NK-92 (cell line): ENCODE data around the gene PTGFRN.

Source experiments
- DNase-seq: peaks from one replicate; lab custom pipeline; 2025; ENCODE audit not compliant: unreplicated experiment; lab: John Stamatoyannopoulos, UW

Gene PTGFRN

DNA sequence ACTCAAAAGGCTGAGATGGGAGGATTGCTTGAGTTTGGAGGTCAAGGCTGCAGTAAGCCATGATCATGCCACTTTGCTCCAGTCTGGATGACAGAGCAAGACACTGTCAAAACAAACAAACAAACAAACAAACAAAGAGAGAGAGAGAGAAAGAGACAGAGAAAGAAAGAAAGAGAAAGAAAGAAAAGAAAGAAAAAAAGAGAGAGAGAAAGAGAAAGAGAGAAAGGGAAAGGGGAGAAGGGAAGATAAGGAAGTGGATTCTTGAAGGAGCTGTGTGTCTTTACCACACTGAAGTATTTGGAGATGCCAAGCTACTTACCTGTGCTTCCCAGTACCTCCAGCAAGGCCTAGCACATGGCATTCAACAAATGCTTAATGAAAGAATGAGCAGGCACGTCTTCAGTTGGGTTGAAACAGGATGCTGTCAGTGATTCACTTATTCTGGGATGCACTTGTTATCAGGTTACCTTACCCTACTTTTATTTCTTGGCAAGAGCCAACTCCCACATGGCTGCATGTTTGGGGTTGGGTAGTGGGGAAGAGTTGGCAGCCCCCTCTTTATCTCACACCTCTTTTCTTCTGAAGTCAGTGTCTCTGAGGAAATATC is 120.7 kb downstream of the PTGFRN start:
- no peak for DNase-seq

DNA sequence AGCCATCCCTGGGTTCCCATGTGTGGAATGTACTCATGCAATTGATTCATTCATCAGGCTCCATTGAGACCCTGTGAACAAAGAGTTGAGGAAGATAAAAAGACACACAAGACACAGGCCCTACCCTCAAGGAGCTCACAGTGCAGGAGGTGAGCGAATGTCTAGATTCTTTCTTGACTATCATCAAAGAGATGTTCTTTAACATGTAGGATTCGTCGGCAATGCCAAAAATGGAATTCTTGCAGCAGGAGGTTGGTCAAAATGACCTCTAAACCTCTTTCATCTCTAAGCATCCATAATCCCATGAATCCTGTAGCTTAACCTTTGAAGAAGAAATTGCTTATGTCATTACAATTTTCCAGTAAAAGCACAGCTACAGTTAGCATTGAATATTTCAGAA is 122.5 kb downstream of the PTGFRN start:
- DNase-seq = no peak

DNA sequence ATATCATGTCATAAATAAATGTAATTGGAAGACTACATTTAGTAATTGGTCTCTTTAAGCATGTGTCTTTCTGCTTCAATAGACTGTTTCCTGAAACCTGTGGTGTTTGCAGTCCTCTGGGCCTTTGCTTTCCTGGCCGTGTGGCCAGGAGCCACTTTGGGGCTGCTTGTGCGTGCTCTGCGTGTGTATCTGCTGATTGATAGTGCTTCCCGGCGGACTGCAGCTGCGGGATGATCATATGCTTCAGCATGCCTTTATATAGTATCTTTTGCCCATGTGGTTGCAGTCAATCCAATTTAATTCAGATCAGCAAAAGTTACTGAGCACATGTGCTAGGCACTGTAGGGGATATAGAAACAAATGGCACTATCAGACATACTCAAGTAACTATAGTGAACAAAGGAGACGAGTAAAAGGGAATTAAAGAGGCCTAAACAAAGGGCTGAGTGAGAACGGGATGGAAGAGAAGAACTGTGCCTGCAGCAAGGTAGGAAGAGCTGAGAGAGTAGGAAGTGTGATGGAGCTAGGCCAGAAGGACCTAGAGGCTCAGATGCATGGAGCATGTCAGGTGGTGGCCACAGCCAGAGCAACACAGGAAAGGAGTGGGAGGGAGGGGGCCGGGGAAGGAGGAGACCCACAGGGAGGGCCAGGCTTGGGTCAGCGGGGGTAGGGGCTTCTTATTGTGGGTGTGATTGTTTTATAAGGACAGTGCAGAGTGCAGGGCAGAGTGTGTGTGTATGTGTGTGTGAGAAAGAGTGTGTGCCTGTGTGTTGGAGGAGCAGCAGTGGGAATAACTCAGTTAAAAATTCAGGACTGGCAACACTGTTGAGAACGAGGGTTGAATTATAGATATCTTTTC is 123.2 kb downstream of the PTGFRN start:
- DNase-seq = no peak

DNA sequence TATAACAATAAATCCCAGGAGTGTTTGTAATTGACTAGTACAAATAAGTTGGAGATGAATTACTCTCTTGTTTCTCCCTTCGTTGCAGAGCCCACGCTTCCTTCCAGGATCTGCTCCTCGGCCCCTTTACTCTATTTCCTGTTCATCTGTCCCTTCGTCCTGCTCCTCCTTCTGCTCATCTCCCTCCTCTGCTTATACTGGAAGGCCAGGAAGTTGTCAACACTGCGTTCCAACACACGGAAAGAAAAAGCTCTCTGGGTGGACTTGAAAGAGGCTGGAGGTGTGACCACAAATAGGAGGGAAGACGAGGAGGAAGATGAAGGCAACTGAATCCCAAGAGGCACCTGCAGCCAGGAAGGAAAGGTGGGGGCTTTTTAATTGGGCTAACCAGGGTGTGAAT is 124.1 kb downstream of the PTGFRN start:
- DNase-seq = no peak

DNA sequence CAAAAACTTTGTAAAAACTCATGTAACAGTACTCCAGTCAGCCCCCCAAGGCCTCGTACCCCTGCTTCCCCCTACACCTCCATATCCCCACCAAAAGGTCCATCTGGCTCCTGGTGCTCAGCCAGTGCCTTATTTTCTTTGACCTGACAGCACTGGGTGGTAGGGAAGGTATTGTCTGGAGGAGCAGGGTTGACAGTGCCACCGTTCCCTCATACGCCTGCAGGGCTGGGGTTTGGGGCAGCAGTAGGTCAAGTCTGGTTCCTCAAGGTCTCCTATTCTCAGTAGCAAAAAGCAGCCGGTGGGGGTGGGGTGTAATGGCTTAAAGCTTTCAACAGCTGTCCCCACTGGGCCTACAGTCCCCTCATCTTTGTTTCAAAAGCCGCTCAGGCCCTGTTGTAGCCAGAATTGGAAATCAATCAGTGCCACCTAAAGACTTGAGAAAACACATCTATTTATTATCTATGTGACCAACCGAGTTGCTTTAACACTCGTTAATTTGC is 125.1 kb downstream of the PTGFRN start:
- DNase-seq = no peak

DNA sequence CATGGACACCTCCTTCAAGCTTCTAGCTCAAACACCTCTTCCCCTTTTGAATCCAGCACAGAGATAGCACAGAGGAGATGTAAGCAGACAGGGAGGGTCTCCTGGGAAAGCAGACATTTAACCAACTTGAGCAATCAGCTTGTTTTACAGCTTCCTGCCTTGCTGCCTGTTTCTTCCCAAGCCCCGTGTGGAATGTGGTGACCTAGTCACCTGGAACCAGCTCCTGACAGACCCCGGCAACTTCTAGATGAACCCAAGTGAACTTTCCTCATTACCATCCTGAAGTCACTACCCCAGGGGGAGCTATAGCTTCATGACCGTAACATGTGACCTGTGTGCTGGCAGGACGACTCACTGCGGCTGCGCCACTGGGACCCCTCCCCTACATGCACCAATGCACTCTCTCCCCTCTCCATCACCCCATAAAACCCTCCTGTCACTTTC is 126.3 kb downstream of the PTGFRN start:
- DNase-seq = no peak

DNA sequence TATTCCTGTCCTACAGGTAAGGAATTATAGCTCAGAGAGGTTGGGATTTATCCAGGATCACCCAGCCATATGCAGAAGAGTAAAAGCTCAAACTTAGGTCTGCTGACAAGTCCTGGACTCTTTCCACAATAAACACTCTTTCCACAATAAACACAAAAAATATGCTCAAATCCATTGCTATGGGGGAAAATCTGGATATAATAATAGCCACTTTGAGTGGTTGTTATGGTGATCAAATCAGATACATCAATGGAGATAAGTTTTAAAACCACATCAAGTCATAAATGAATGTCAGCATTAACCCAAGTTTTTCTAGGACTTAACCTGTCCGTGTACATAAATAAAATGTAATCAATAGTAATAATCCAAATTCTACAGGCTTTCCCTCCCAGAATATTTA is 128.1 kb downstream of the PTGFRN start:
- DNase-seq = no peak

DNA sequence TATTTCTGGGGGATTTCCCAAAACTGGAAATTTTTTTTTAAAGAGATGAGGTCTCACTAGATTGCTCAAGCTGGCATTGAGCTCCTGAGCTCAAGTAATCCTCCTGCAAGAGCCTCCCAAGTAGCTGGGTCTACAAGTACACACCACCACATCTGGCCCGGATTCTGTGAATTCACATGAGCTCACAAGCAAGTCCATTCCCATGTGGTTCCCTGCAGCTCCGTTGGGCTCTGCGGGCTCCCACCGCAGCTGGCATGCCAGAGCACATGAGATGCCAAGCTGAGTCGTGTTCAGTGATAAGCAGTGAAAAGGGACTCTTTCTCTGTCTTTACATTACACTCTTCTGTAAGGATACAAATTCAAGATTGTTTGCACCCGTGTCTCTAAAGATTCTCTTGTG is 128.5 kb downstream of the PTGFRN start:
- DNase-seq = no peak
